Panc1 (cell line): ENCODE data around the gene FBXL3. TPM values are rescaled to one million over a fixed set of nuclear protein-coding genes. Genes with fewer than 3 reads are reported as not detected.

Experiments used
- ATAC-seq: fragments of 200-7000 bp; cut with Tn5 transposase; 2 replicates; pipeline ENCODE4 v1.9.1; 2020; ENCODE audit warnings: mild to moderate bottlenecking, moderate library complexity
- BruUV-seq: library from RNA; stranded (reverse); fragments of 400-500 nt; replicated peaks from 2 replicates; lab custom pipeline; 2021; lab: Mats Ljungman, UMichigan
- CTCF ChIA-PET: fragments of 300-600 bp; sonication (Branson Sonifier 250); formaldehyde crosslinking; loops from one replicate; lab custom pipeline; 2022; ENCODE audit warnings: antibody characterized with exemption; lab: Charles Lee
- POLR2A ChIA-PET: fragments of 300-600 bp; sonication (Branson Sonifier 250); formaldehyde crosslinking; loops from one replicate; lab custom pipeline; 2022; ENCODE audit warnings: antibody characterized with exemption; lab: Charles Lee
- DNase-seq: peaks from one replicate; pipeline ENCODE4 v3.0.0-alpha.2; 2010; ENCODE audit warnings: low read depth, low spot score
- H3K27ac ChIP-seq: 2 replicates; pipeline ENCODE4 v1.5.1; 2011; ENCODE audit warnings: mild to moderate bottlenecking, low read length, inconsistent platforms
- H3K27me3 ChIP-seq: fragments of 200-500 bp; sonication (Bioruptor generic); 2 replicates; pipeline ENCODE4 v1.6.0; 2014; ENCODE audit warnings: low read length, inconsistent platforms; ENCODE audit not compliant: control insufficient read depth, insufficient read depth
- H3K36me3 ChIP-seq: fragments of 200-500 bp; sonication (Bioruptor generic); 2 replicates; pipeline ENCODE4 v1.5.1; 2014; ENCODE audit warnings: inconsistent platforms, mild to moderate bottlenecking, low read length, moderate library complexity; ENCODE audit not compliant: control insufficient read depth, insufficient read depth
- H3K4me1 ChIP-seq: 2 replicates; pipeline ENCODE4 v1.5.1; 2011; ENCODE audit warnings: inconsistent platforms, mild to moderate bottlenecking, low read length, moderate library complexity; ENCODE audit not compliant: control insufficient read depth, insufficient read depth
- H3K4me3 ChIP-seq, 2 experiments: 2 replicates each; pipeline ENCODE4 v1.5.1; 2011 to 2012; ENCODE audit warnings: low read depth in 2 of 2, low read length in 2 of 2, mild to moderate bottlenecking in 2 of 2, inconsistent platforms in 1 of 2, moderate library complexity in 1 of 2
- H3K9me3 ChIP-seq: fragments of 200-500 bp; sonication (Bioruptor generic); 2 replicates; pipeline ENCODE4 v1.5.1; 2014; ENCODE audit warnings: low read depth, mild to moderate bottlenecking, inconsistent platforms, low read length, moderate library complexity; ENCODE audit not compliant: control insufficient read depth, insufficient read depth
- POLR2AphosphoS5 ChIP-seq: IDR thresholded peaks from 2 replicates; pipeline ENCODE4 v1.6.1; 2012; ENCODE audit warnings: mild to moderate bottlenecking, low read depth, low read length, moderate library complexity
- REST ChIP-seq, 2 experiments: IDR thresholded peaks; 2 replicates each; pipeline ENCODE4 v1.6.1; 2011 to 2012; ENCODE audit warnings: low read depth in 2 of 2, control low read depth in 1 of 2, low read length in 1 of 2, mild to moderate bottlenecking in 1 of 2, moderate library complexity in 1 of 2; ENCODE audit not compliant: insufficient read depth in 1 of 2
- SIN3A ChIP-seq: IDR thresholded peaks from 2 replicates; pipeline ENCODE4 v1.6.1; 2012; ENCODE audit warnings: low read depth, mild to moderate bottlenecking, low read length, moderate library complexity, borderline replicate concordance; ENCODE audit not compliant: insufficient read depth
- TCF7L2 ChIP-seq: IDR thresholded peaks from 2 replicates; pipeline ENCODE4 v1.6.1; 2011; ENCODE audit warnings: mild to moderate bottlenecking, low read depth, low read length, inconsistent platforms
- in situ Hi-C: cut with HindIII; loops from 2 replicates; pipeline ENCODE4 v1.10.0; 2016; ENCODE audit warnings: low sequenced_read_pairs, low pct_unique_long_range_greater_than_20kb
- intact Hi-C: fragments of 100-400 bp; cut with micrococcal nuclease; formaldehyde crosslinking; loops from one replicate; pipeline ENCODE4 v1.10.0; 2022; ENCODE audit not compliant: unreplicated experiment
- total RNA-seq: library from RNA; stranded (reverse); gene quantifications from one replicate; pipeline ENCODE4 v1.2.1, GENCODE V29; 2021; ENCODE audit not compliant: unreplicated experiment
- TF ChIP-seq, protein P1 (sequence below): fragments of 450-650 bp; IDR thresholded peaks from 2 replicates; pipeline ENCODE4 v1.5.1; 2017; ENCODE audit warnings: mild to moderate bottlenecking

The FBXL3 gene
- total RNA-seq, 1 experiment from 2014 or later, result 18.5 TPM

DNA sequence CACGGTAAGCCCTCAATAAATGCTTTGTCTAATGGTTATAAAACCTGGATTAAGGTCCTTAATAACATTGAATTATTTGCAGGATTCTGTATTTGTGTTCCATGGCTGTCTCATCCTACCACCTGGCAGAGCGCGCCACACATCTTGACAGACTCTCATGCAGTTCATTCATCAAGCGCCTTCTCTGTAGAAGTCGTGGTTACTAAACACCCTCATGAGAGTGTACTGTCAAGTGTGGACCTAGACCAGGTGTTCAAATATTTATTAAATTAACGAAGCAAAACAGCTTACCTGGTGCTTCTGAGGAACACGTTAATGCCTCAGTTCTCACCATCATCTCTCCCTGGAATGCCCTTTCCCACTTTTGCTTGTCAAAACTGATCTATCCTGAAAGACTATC is 13.1 kb upstream of the FBXL3 start:
- H3K27ac ChIP-seq, result no peak overlapping the region
- intact Hi-C loops, result no loop called here
- ATAC-seq, result no peak
- ChIA-PET CTCF (no interaction called here), POLR2A (no interaction called here)
- no peaks in the 10 kb centered on the region for H3K27me3 ChIP-seq
- TF ChIP-seq SIN3A (no peak), POLR2AphosphoS5 (no peak), TCF7L2 (no peak), REST (IDR thresholded peaks at IDR 0.05; ENCODE audit: insufficient read depth in 1 of 2, low read depth in 2 of 2, low read length in 1 of 2) (no peak)
- TF ChIP-seq, protein P1, sequence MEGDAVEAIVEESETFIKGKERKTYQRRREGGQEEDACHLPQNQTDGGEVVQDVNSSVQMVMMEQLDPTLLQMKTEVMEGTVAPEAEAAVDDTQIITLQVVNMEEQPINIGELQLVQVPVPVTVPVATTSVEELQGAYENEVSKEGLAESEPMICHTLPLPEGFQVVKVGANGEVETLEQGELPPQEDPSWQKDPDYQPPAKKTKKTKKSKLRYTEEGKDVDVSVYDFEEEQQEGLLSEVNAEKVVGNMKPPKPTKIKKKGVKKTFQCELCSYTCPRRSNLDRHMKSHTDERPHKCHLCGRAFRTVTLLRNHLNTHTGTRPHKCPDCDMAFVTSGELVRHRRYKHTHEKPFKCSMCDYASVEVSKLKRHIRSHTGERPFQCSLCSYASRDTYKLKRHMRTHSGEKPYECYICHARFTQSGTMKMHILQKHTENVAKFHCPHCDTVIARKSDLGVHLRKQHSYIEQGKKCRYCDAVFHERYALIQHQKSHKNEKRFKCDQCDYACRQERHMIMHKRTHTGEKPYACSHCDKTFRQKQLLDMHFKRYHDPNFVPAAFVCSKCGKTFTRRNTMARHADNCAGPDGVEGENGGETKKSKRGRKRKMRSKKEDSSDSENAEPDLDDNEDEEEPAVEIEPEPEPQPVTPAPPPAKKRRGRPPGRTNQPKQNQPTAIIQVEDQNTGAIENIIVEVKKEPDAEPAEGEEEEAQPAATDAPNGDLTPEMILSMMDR, result no peak
- H3K36me3 ChIP-seq, result no peaks in the 10 kb centered on the region; the same call in 1 of the 2 replicates
- no peak for DNase-seq
- H3K9me3 ChIP-seq, result no peaks in the 10 kb centered on the region
- in situ Hi-C loops, result no loop called here
- H3K4me3 ChIP-seq, result no peak overlapping the region
- BruUV-seq, result no TSS peak
- no peaks in the 10 kb centered on the region for H3K4me1 ChIP-seq

GRCh38 chr13:77038907-77039480 is 12.0 kb upstream of the FBXL3 start:
- POLR2A ChIA-PET, result no interaction called here
- BruUV-seq, result no TSS peak

More at GRCh38 chr13:77038907-77039480, 12.0 kb upstream of the FBXL3 start:
- in situ Hi-C loops, result no loop called here
- H3K36me3 ChIP-seq, result no peaks in the 10 kb centered on the region
- ATAC-seq (no peak), DNase-seq (no peak)
- no peak overlapping the region for H3K27ac ChIP-seq
- CTCF ChIA-PET, result no interaction called here
- no peak overlapping the region for H3K4me3 ChIP-seq
- H3K4me1 ChIP-seq, result no peaks in the 10 kb centered on the region
- TF ChIP-seq SIN3A, result no peak
- TF ChIP-seq REST (IDR thresholded peaks at IDR 0.05; ENCODE audit: insufficient read depth in 1 of 2, low read depth in 2 of 2, low read length in 1 of 2), result no peak
- TF ChIP-seq TCF7L2, result no peak
- TF ChIP-seq POLR2AphosphoS5, result no peak
- H3K9me3 ChIP-seq, result no peaks in the 10 kb centered on the region
- H3K27me3 ChIP-seq, result no peaks in the 10 kb centered on the region
- intact Hi-C loops, result no loop called here
